K562 (cell line): Measurements from ENCODE around the gene SLC1A1. TPM values are rescaled to one million over a fixed set of nuclear protein-coding genes. Genes with fewer than 3 reads are reported as not detected.
A peak's percentile ranks its signal among the peaks of the same experiment; 100 is the strongest.
"Not testable (repeated sequence)": the region's sequence is repeated elsewhere in the genome, so short reads cannot be mapped to it uniquely, and the experiment has no call there.

Experiments used
- ATAC-seq: fragments of 200-7000 bp; cut with Tn5 transposase; 3 replicates; pipeline ENCODE4 v1.9.1; 2020; ENCODE audit warnings: moderate library complexity
- BruUV-seq: library from RNA; stranded (reverse); fragments of 400-500 nt; replicated peaks from 2 replicates; lab custom pipeline; 2021; lab: Mats Ljungman, UMichigan
- CTCF ChIA-PET: fragments of 300-600 bp; formaldehyde crosslinking; extraction: SDS; loops from one replicate; lab custom pipeline; 2021; ENCODE audit warnings: low intra/inter-chr PET ratio; lab: Yijun Ruan, JAX
- POLR2A ChIA-PET: fragments of 300-600, 350-650 bp; sonication (Branson Sonifier 250); formaldehyde crosslinking; extraction: SDS; loops from one replicate; lab custom pipeline; 2021; ENCODE audit warnings: antibody characterized with exemption, inconsistent platforms; lab: Yijun Ruan, JAX
- DNase-seq, 4 experiments: peaks; one replicate each; pipeline versions ENCODE4 v3.0.0 to v3.0.0-alpha.2; 2011 to 2018; ENCODE audit warnings: low spot score in 3 of 4, mixed read lengths in 3 of 4; ENCODE audit errors: extremely low read depth in 1 of 4
- FAIRE-seq: peaks from 2 replicates; lab custom pipeline; 2011; peaks lifted over from hg19 to GRCh38; lab: Jason Lieb, UNC
- H2AFZ ChIP-seq: 2 replicates; pipeline ENCODE4 v1.6.0; 2011; ENCODE audit warnings: low read depth, low read length, control low read depth, inconsistent platforms
- H3K27ac ChIP-seq: fragments of 200-600 bp; 3 replicates; pipeline ENCODE4 v1.8.0; 2011; ENCODE audit warnings: low read depth, mild to moderate bottlenecking, control low read depth, inconsistent platforms, low read length, moderate library complexity, mixed read lengths; ENCODE audit errors: extremely low read depth
- H3K27me3 ChIP-seq, 2 experiments: fragments of 300-600 bp in 1 of 2; 2 replicates in 1 of 2; 3 replicates in 1 of 2; pipeline versions ENCODE4 v1.6.0 to v1.8.0; 2011; ENCODE audit warnings: inconsistent platforms in 2 of 2, low read length in 2 of 2, mild to moderate bottlenecking in 1 of 2, mixed read lengths in 1 of 2, moderate library complexity in 1 of 2; ENCODE audit not compliant: control insufficient read depth in 2 of 2, insufficient read depth in 2 of 2
- H3K36me3 ChIP-seq: fragments of 300-600 bp; 3 replicates; pipeline ENCODE4 v1.8.0; 2011; ENCODE audit warnings: mild to moderate bottlenecking, low read length, inconsistent platforms; ENCODE audit not compliant: control insufficient read depth, insufficient read depth
- H3K4me1 ChIP-seq, 2 experiments: fragments of 200-600 bp in 1 of 2; replicated peaks in 1 of 2; 2 replicates in 1 of 2; 3 replicates in 1 of 2; pipeline versions ENCODE4 v1.5.1 to v1.8.0; 2011; ENCODE audit warnings: inconsistent platforms in 2 of 2, low read length in 2 of 2, mild to moderate bottlenecking in 1 of 2, mixed read lengths in 1 of 2, moderate library complexity in 1 of 2; ENCODE audit not compliant: control insufficient read depth in 2 of 2, insufficient read depth in 2 of 2
- H3K4me2 ChIP-seq: 2 replicates; pipeline ENCODE4 v1.6.1; 2011; ENCODE audit warnings: low read length, control low read depth, inconsistent platforms, mixed read lengths; ENCODE audit not compliant: insufficient read depth
- H3K4me3 ChIP-seq: fragments of 200-600 bp; sonication (generic), shearing (Covaris generic); 2 replicates; pipeline ENCODE4 v1.5.1; 2016; ENCODE audit warnings: control low read depth, inconsistent platforms
- H3K79me2 ChIP-seq: fragments of 200-600 bp; 3 replicates; pipeline ENCODE4 v1.8.0; 2011; ENCODE audit warnings: low read length, inconsistent platforms; ENCODE audit not compliant: control insufficient read depth, insufficient read depth
- H3K9ac ChIP-seq, 2 experiments: 2 replicates each; pipeline versions ENCODE4 v1.6.0 to v1.6.1; 2011; ENCODE audit warnings: low read depth in 2 of 2, low read length in 2 of 2, control low read depth in 1 of 2, inconsistent platforms in 1 of 2, mild to moderate bottlenecking in 1 of 2, mixed read lengths in 1 of 2; ENCODE audit not compliant: insufficient read depth in 1 of 2
- H3K9me1 ChIP-seq: one replicate; pipeline ENCODE4 v1.6.0; 2011; ENCODE audit warnings: inconsistent platforms, mild to moderate bottlenecking, low read length, moderate library complexity; ENCODE audit not compliant: control insufficient read depth, insufficient read depth
- H3K9me3 ChIP-seq: replicated peaks from 2 replicates; pipeline ENCODE4 v1.5.1; 2011; ENCODE audit warnings: low read depth, low read length, inconsistent platforms; ENCODE audit not compliant: control insufficient read depth, insufficient read depth
- H4K20me1 ChIP-seq: replicated peaks from 2 replicates; pipeline ENCODE4 v1.6.1; 2011; ENCODE audit warnings: low read length, inconsistent platforms, mixed read lengths; ENCODE audit not compliant: control insufficient read depth, insufficient read depth
- CHD2 ChIP-seq: IDR thresholded peaks from 2 replicates; pipeline ENCODE4 v1.6.1; 2011; ENCODE audit warnings: low read depth, low read length
- ELF1 ChIP-seq: fragments of 200-800 bp; sonication (Bioruptor generic); IDR thresholded peaks from 2 replicates; pipeline ENCODE4 v1.6.1; 2016; ENCODE audit warnings: missing genetic modification characterization, missing compliant biosample characterization
- L3MBTL2 ChIP-seq: fragments of 450-650 bp; IDR thresholded peaks from 2 replicates; pipeline ENCODE4 v1.6.1; 2016; ENCODE audit warnings: mild to moderate bottlenecking, moderate library complexity
- POLR2A ChIP-seq: fragments of 450-650 bp; conservative IDR thresholded peaks from 2 replicates; pipeline ENCODE4 v1.6.1; 2016
- POLR2AphosphoS5 ChIP-seq: IDR thresholded peaks from 2 replicates; pipeline ENCODE4 v1.6.1; 2011; ENCODE audit warnings: mild to moderate bottlenecking, low read depth, low read length, moderate library complexity; ENCODE audit not compliant: control insufficient read depth, insufficient read depth
- POLR2B ChIP-seq: fragments of 450-650 bp; IDR thresholded peaks from 2 replicates; pipeline ENCODE4 v1.6.1; 2018; ENCODE audit warnings: low read depth; ENCODE audit not compliant: partially characterized antibody
- POLR2G ChIP-seq: fragments of 200-400 bp; formaldehyde crosslinking; IDR thresholded peaks from 2 replicates; pipeline ENCODE4 v1.6.1; 2017; ENCODE audit warnings: low read depth, mild to moderate bottlenecking, antibody characterized with exemption, low read length, moderate library complexity
- RBM25 ChIP-seq: fragments of 200-400 bp; formaldehyde crosslinking; IDR thresholded peaks from 2 replicates; pipeline ENCODE4 v1.6.1; 2018; ENCODE audit warnings: low read length, low read depth, moderate library complexity; ENCODE audit not compliant: severe bottlenecking
- TAF1 ChIP-seq: IDR thresholded peaks from 2 replicates; pipeline ENCODE4 v1.6.1; 2011; ENCODE audit warnings: mild to moderate bottlenecking, low read length, moderate library complexity; ENCODE audit not compliant: insufficient read depth, control insufficient read depth, severe bottlenecking; ENCODE audit errors: extremely low read depth
- TBP ChIP-seq: optimal IDR thresholded peaks from 2 replicates; pipeline ENCODE3; 2011; ENCODE audit warnings: low read depth, low read length, improper control_type of control experiment
- YY1 ChIP-seq, 3 experiments: IDR thresholded peaks; 2 replicates each; pipeline ENCODE4 v1.6.1; 2011; ENCODE audit warnings: low read length in 2 of 3, mild to moderate bottlenecking in 2 of 3, moderate library complexity in 2 of 3, borderline replicate concordance in 1 of 3, control low read depth in 1 of 3, low read depth in 1 of 3; ENCODE audit not compliant: insufficient read depth in 3 of 3, insufficient replicate concordance in 2 of 3, control insufficient read depth in 1 of 3, insufficient read length in 1 of 3; ENCODE audit errors: extremely low read depth in 1 of 3
- ZBTB40 ChIP-seq, 2 experiments: fragments of 450-650 bp in 1 of 2; sonication (generic) in 1 of 2; formaldehyde crosslinking in 1 of 2; IDR thresholded peaks; 2 replicates each; pipeline versions ENCODE4 v1.7.1 to v1.9.0; 2016 to 2022; ENCODE audit warnings: inconsistent platforms in 1 of 2, mild to moderate bottlenecking in 1 of 2, missing genetic modification reagents in 1 of 2
- WGBS: fragments of 100-300 bp; shearing (Covaris generic); methylation state at CpG from one replicate; pipeline ENCODE4 v1.1.6; 2016; ENCODE audit warnings: low coverage, mixed read lengths; ENCODE audit not compliant: insufficient coverage; ENCODE audit errors: missing lambda C conversion rate; 5-methylcytosine and 5-hydroxymethylcytosine counted together
- in situ Hi-C: fragments of 300-500 bp; cut with MboI; formaldehyde crosslinking; loops from 4 replicates; pipeline ENCODE4 v1.15.0; 2018; ENCODE audit warnings: inconsistent platforms, mixed read lengths
- intact Hi-C: fragments of 100-400 bp; cut with micrococcal nuclease; formaldehyde crosslinking; loops from 2 replicates; pipeline ENCODE4 v1.14.2; 2022
- polyA plus RNA-seq, 8 experiments: library from polyadenylated mRNA; depleted of rRNA in 4 of 8; stranded (reverse) in 5 of 8; unstranded in 3 of 8; fragments of >200 nt; fragmentation: Nextera tagmentation in 2 of 8; fragmentation: Illumina TruSeq in 1 of 8; extraction: Ambion mirVana in 2 of 8; extraction: Trizol in 1 of 8; gene quantifications; 2 replicates each; pipeline versions ENCODE4 v1.2.1 to v1.2.3, GENCODE V29; 2011 to 2014; ENCODE audit warnings: inconsistent platforms in 1 of 8, missing spikeins in 1 of 8
- total RNA-seq, 7 experiments: library from RNA; depleted of rRNA in 6 of 7; stranded (reverse); fragments of >200 nt in 6 of 7; fragmentation: Illumina TruSeq in 2 of 7; extraction: Trizol in 2 of 7; gene quantifications; 2 replicates each; pipeline versions ENCODE4 v1.2.1 to v1.2.3, GENCODE V29; 2011 to 2021; ENCODE audit warnings: low replicate concordance in 1 of 7

The SLC1A1 gene
- total and polyA plus RNA-seq, 9 of the 15 experiments (the other 6 are each of a cell fraction or from before 2014, with no cell fraction given): 0.11 to 0.16 TPM; not detected in 7

DNA sequence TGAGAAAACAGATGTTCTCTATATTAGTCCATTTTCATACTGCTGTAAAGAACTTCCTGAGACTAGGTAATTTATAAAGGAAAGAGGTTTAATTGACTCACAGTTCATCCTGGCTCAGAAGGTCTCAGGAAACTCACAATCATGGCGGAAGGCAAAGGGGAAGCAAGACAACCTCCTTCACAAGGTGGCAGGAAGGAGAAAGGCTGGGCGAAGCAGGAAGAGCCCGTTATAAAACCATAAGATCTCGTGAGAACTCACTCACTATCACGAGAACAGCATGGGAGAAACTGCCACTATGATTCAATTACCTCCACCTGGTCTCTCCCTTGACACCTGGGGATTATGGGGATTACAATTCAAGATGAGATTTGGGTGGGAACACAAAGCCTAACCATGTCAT lies 54.4 kb downstream of the SLC1A1 start:
- CTCF ChIA-PET; H3K36me3 ChIP-seq; BruUV-seq; H3K4me1 ChIP-seq; H3K4me2 ChIP-seq; H3K9me1 ChIP-seq; H3K9me3 ChIP-seq; in situ Hi-C loops; H3K27me3 ChIP-seq; H4K20me1 ChIP-seq; FAIRE-seq; H3K79me2 ChIP-seq; TF ChIP-seq ZBTB40 (CRISPR knock-in tag; IDR thresholded peaks at IDR 0.05): not testable (repeated sequence)
- Histone ChIP-seq H3K4me3 (peak overlapping the region; percentile 30), H3K9ac (peak overlapping the region in 1 of 2 experiments; percentile 30; a peak in 1 of 4 replicates), H3K27ac (0 out of 3 replicates have a peak overlapping the region, but pooled peaks have one; percentile 36), H2AFZ (peak overlapping the region; percentile 70; the same call in 1 of the 2 replicates)
- WGBS: 0% methylated on average over 3 of the region's 5 CpGs
- POLR2A ChIA-PET: interaction anchor here (1.6 kb wide), 1 partner anchor 30 kb away, joined by 4 read pairs; no protein-coding TSS in a partner anchor
- peak in 1 of 4 experiments; percentile 15 for DNase-seq
- ATAC-seq: peak; percentile 78
- intact Hi-C loops: loop anchor here (5.0 kb wide), 1 partner anchor 157 kb away; no protein-coding TSS in a partner anchor
- TF ChIP-seq CHD2: peak; percentile 87
- TF ChIP-seq POLR2AphosphoS5: peak; percentile 65; the same call in 1 of the 2 replicates
- TF ChIP-seq ZBTB40 (IDR thresholded peaks at IDR 0.05): 0 out of 2 replicates have a peak, but pooled peaks have one; percentile 14
- TF ChIP-seq TAF1: peak; percentile 46
- TF ChIP-seq POLR2B: peak; percentile 38
- 0 out of 2 replicates have a peak, but pooled peaks have one; percentile 23 for TF ChIP-seq POLR2G
- TF ChIP-seq TBP: peak; percentile 55
- peak in 1 of 3 experiments; percentile 68 for TF ChIP-seq YY1 (IDR thresholded peaks at IDR 0.05; ENCODE audit: borderline replicate concordance in 1 of 3, control insufficient read depth in 1 of 3, extremely low read depth in 1 of 3, insufficient read depth in 3 of 3, insufficient read length in 1 of 3, insufficient replicate concordance in 2 of 3, low read depth in 1 of 3, low read length in 2 of 3)
- TF ChIP-seq ELF1 (tag): peak; percentile 69
- TF ChIP-seq RBM25: peak; percentile 41
- TF ChIP-seq L3MBTL2: peak; percentile 57; the same call in 1 of the 2 replicates
- peak; percentile 66 for TF ChIP-seq POLR2A
